ENCODE results near the gene SLC7A8.

- TF ChIP-seq CTCF (conservative IDR thresholded peaks at IDR 0.05; ENCODE audit: low read depth, low read length), result no peak
- no peak for TF ChIP-seq EZH2 (IDR thresholded peaks at IDR 0.05; ENCODE audit: low read length, unreplicated experiment)
- no peak for TF ChIP-seq EZH2phosphoT487 (IDR thresholded peaks at IDR 0.05; ENCODE audit: borderline replicate concordance, low read length)
Observed at GRCh38 chr14:23164949-23165348, 18.5 kb downstream of the SLC7A8 start.

Measured in PC-3 (cell line).